ENCODE data around the gene ZBTB20. TPM values are rescaled to one million over a fixed set of nuclear protein-coding genes. Genes with fewer than 3 reads are reported as not detected.

Gene ZBTB20
- total and polyA plus RNA-seq, 4 donors: 0.88 to 83.2 (median 20.4) TPM

- no peak for DNase-seq (ENCODE audit: low spot score)
- no peaks in the 10 kb centered on the region for H3K9me3 ChIP-seq (ENCODE audit: control insufficient read depth in 4 of 4, low read length in 3 of 4)
- H3K36me3 ChIP-seq (ENCODE audit: control insufficient read depth in 4 of 4, insufficient read depth in 3 of 4, low read depth in 1 of 4, low read length in 3 of 4): peaks cover 0 to 7% (median 0%) of the 10 kb centered on the region in 4 donors
Observed at GRCh38 chr3:114553949-114554593, 593.0 kb downstream of the ZBTB20 start.

GRCh38 chr3:114552527-114552812 lies 594.6 kb downstream of the ZBTB20 start:
- no peaks in the 10 kb centered on the region for H3K27me3 ChIP-seq (ENCODE audit: control insufficient read depth in 4 of 4, insufficient read depth in 4 of 4, low read length in 3 of 4)
- no peak overlapping the region for H3K4me3 ChIP-seq (ENCODE audit: low read depth in 1 of 3, low read length in 3 of 3)
- no peak overlapping the region for H3K27ac ChIP-seq (ENCODE audit: low read depth in 1 of 2, low read length in 2 of 2)
- no peak for TF ChIP-seq RAD21 (IDR thresholded peaks at IDR 0.05)
- no peak for TF ChIP-seq ATF3 (IDR thresholded peaks at IDR 0.05)
- TF ChIP-seq HNF4G (IDR thresholded peaks at IDR 0.05): no peak
- TF ChIP-seq REST (IDR thresholded peaks at IDR 0.05): no peak
- no peak for TF ChIP-seq FOXA2 (IDR thresholded peaks at IDR 0.05)
- TF ChIP-seq NR2F2 (IDR thresholded peaks at IDR 0.05): no peak
- TF ChIP-seq ZBTB33 (IDR thresholded peaks at IDR 0.05): no peak
- no peak for TF ChIP-seq CTCF (IDR thresholded peaks at IDR 0.05; ENCODE audit: low read depth, low read length, missing input control)
- TF ChIP-seq RXRA (IDR thresholded peaks at IDR 0.05): no peak
- no peak for TF ChIP-seq HNF4A (conservative IDR thresholded peaks at IDR 0.05)
- TF ChIP-seq JUND (IDR thresholded peaks at IDR 0.05): no peak
- TF ChIP-seq GABPA (IDR thresholded peaks at IDR 0.05 in 1 of 2, conservative IDR thresholded peaks at IDR 0.05 in 1 of 2): no peak
- no peak for TF ChIP-seq SP1 (IDR thresholded peaks at IDR 0.05)
- no peak for TF ChIP-seq MAX (IDR thresholded peaks at IDR 0.05)
- TF ChIP-seq EGR1 (IDR thresholded peaks at IDR 0.05; ENCODE audit: low read depth in 2 of 2): no peak
- TF ChIP-seq TAF1 (conservative IDR thresholded peaks at IDR 0.05): no peak
- TF ChIP-seq FOXA1 (IDR thresholded peaks at IDR 0.05): no peak
- H3K9me3 ChIP-seq (ENCODE audit: control insufficient read depth in 4 of 4, low read length in 3 of 4): no peaks in the 10 kb centered on the region
- no peak overlapping the region for H3K9ac ChIP-seq (ENCODE audit: low read depth in 1 of 2, low read length in 2 of 2)
- no peaks in the 10 kb centered on the region for H3K4me1 ChIP-seq (ENCODE audit: control insufficient read depth in 4 of 4, insufficient read depth in 4 of 4, low read length in 3 of 4)
- 92% methylated on average over 1 of the region's 1 CpG for WGBS
- peaks cover 0 to 7% (median 0%) of the 10 kb centered on the region in 4 donors for H3K36me3 ChIP-seq (ENCODE audit: control insufficient read depth in 4 of 4, insufficient read depth in 3 of 4, low read depth in 1 of 4, low read length in 3 of 4)
- no peak for DNase-seq (ENCODE audit: low spot score)

More at GRCh38 chr3:114553949-114554593, 593.0 kb downstream of the ZBTB20 start:
- H3K4me1 ChIP-seq (ENCODE audit: control insufficient read depth in 4 of 4, insufficient read depth in 4 of 4, low read length in 3 of 4): no peaks in the 10 kb centered on the region
- no peak overlapping the region for H3K27ac ChIP-seq (ENCODE audit: low read depth in 1 of 2, low read length in 2 of 2)
- H3K27me3 ChIP-seq (ENCODE audit: control insufficient read depth in 4 of 4, insufficient read depth in 4 of 4, low read length in 3 of 4): no peaks in the 10 kb centered on the region
- H3K9ac ChIP-seq (ENCODE audit: low read depth in 1 of 2, low read length in 2 of 2): no peak overlapping the region
- TF ChIP-seq RAD21 (IDR thresholded peaks at IDR 0.05) (no peak), NR2F2 (IDR thresholded peaks at IDR 0.05) (no peak), HNF4G (IDR thresholded peaks at IDR 0.05) (no peak), MAX (IDR thresholded peaks at IDR 0.05) (no peak), TAF1 (conservative IDR thresholded peaks at IDR 0.05) (no peak), ZBTB33 (IDR thresholded peaks at IDR 0.05) (no peak)
- no peak overlapping the region for H3K4me3 ChIP-seq (ENCODE audit: low read depth in 1 of 3, low read length in 3 of 3)
- whole genome bisulfite sequencing: 92% methylated on average over 3 of the region's 3 CpGs

Measured in liver (tissue), 9 donors.